A549 (cell line): Measurements from ENCODE around the gene RCOR3.
"Not testable (repeated sequence)": the region's sequence is repeated elsewhere in the genome, so short reads cannot be mapped to it uniquely, and the experiment has no call there.

Experiments
- CHD2 ChIP-seq: fragments of 150-350 bp; IDR thresholded peaks from 2 replicates; pipeline ENCODE4 v1.6.1; 2014; ENCODE audit warnings: low read length; ENCODE audit not compliant: partially characterized antibody
- KDM5A ChIP-seq: fragments of 200-600 bp; sonication (generic); IDR thresholded peaks from 2 replicates; pipeline ENCODE4 v1.6.1; 2016; ENCODE audit warnings: antibody characterized with exemption, mild to moderate bottlenecking
- POLR2A ChIP-seq: IDR thresholded peaks from 2 replicates; pipeline ENCODE4 v1.6.1; 2012; ENCODE audit warnings: mild to moderate bottlenecking, low read length

DNA sequence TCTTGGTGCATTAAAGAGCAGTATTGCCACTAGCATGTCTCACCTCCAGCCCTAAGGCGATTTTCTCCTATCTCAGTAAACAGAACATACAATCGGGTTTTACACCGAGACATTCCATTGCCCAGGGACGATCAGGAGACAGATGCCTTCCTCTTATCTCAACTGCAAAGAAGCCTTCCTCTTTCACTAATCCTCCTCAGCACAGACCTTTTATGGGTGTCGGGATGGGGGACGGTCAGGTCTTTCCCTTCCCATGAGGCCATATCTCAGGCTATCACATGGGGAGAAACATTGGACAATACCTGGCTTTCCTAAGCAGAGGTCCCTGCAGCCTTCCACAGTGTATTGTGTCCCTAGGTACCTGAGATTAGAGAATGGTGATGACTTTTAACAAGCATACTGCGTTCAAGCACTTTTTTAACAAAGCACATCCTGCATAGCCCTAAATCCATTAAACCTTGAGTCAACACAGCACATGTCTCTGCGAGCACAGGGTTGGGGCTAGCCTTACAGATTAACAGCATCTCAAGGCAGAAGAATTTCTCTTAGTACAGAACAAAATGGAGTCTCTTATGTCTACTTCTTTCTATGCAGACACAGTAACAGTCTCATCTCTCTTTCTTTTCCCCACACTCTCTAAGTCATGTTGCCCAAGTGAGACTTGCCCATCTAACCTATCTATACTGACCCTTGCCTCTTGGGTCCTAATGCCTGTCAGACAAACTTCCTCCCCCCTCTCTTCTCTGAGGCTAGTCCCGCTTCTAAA lies 36.5 kb upstream of the RCOR3 start:
- TF ChIP-seq CHD2, POLR2A, KDM5A: not testable (repeated sequence)
